Activated naive CD8-positive, alpha-beta T cell treated with anti-CD3 and anti-CD28 coated beads for 36 hours (primary cell): ENCODE measurements around the gene ARL4D. TPM values are rescaled to one million over a fixed set of nuclear protein-coding genes. Genes with fewer than 3 reads are reported as not detected.
A peak's percentile ranks its signal among the peaks of the same experiment; 100 is the strongest.

Experiments used
- DNase-seq: peaks from one replicate; pipeline ENCODE4 v3.0.0; 2021
- H3K27ac Mint-ChIP-seq: one replicate; pipeline ENCODE4 v1.8.0; 2022; ENCODE audit warnings: mild to moderate bottlenecking, moderate library complexity, mixed read lengths
- H3K27me3 Mint-ChIP-seq: one replicate; pipeline ENCODE4 v1.8.0; 2022; ENCODE audit warnings: mild to moderate bottlenecking, mixed read lengths
- H3K36me3 Mint-ChIP-seq: one replicate; pipeline ENCODE4 v1.8.0; 2021; ENCODE audit warnings: mild to moderate bottlenecking, mixed read lengths
- H3K4me1 Mint-ChIP-seq: one replicate; pipeline ENCODE4 v1.8.0; 2021; ENCODE audit warnings: mixed read lengths
- H3K4me3 Mint-ChIP-seq: one replicate; pipeline ENCODE4 v1.8.0; 2022; ENCODE audit warnings: mild to moderate bottlenecking, moderate library complexity, mixed read lengths
- H3K9me3 Mint-ChIP-seq: one replicate; pipeline ENCODE4 v1.8.0; 2022; ENCODE audit warnings: mixed read lengths
- total RNA-seq, 2 experiments: library from RNA; stranded (reverse); gene quantifications; one replicate each; pipeline ENCODE4 v1.2.3, GENCODE V29; 2021

ARL4D gene
- total RNA-seq, 2 experiments from 2014 or later: 2.5 to 3.6 TPM

- no peaks in the 10 kb centered on the region for H3K9me3 Mint-ChIP-seq
- H3K27ac Mint-ChIP-seq: no peak overlapping the region
- H3K27me3 Mint-ChIP-seq: no peaks in the 10 kb centered on the region
- H3K4me3 Mint-ChIP-seq: peak overlapping the region; percentile 86
- H3K36me3 Mint-ChIP-seq: no peaks in the 10 kb centered on the region
- H3K4me1 Mint-ChIP-seq: peaks cover 14% of the 10 kb centered on the region
- DNase-seq: no peak
Observed at GRCh38 chr17:43399839-43400328, 1.1 kb downstream of the ARL4D start.

GRCh38 chr17:43400943-43401717 lies 2.3 kb downstream of the ARL4D start:
- H3K36me3 Mint-ChIP-seq: no peaks in the 10 kb centered on the region
- DNase-seq: no peak
- no peaks in the 10 kb centered on the region for H3K9me3 Mint-ChIP-seq
- peaks cover 14% of the 10 kb centered on the region for H3K4me1 Mint-ChIP-seq
- H3K4me3 Mint-ChIP-seq: no peak overlapping the region
- no peak overlapping the region for H3K27ac Mint-ChIP-seq
- H3K27me3 Mint-ChIP-seq: no peaks in the 10 kb centered on the region

GRCh38 chr17:43402078-43402477 lies 3.3 kb downstream of the ARL4D start:
- no peaks in the 10 kb centered on the region for H3K9me3 Mint-ChIP-seq
- H3K27me3 Mint-ChIP-seq: no peaks in the 10 kb centered on the region
- H3K4me3 Mint-ChIP-seq: no peak overlapping the region
- peaks cover 14% of the 10 kb centered on the region for H3K4me1 Mint-ChIP-seq
- no peaks in the 10 kb centered on the region for H3K36me3 Mint-ChIP-seq
- no peak overlapping the region for H3K27ac Mint-ChIP-seq
- DNase-seq: no peak

GRCh38 chr17:43402567-43402966 lies 3.8 kb downstream of the ARL4D start:
- Mint-ChIP-seq H3K4me1 (peaks cover 14% of the 10 kb centered on the region), H3K4me3 (no peak overlapping the region), H3K27me3 (no peaks in the 10 kb centered on the region), H3K9me3 (no peaks in the 10 kb centered on the region), H3K36me3 (no peaks in the 10 kb centered on the region), H3K27ac (no peak overlapping the region)
- no peak for DNase-seq

- Mint-ChIP-seq H3K27ac (no peak overlapping the region), H3K4me3 (no peak overlapping the region), H3K9me3 (no peaks in the 10 kb centered on the region), H3K27me3 (peaks cover 3% of the 10 kb centered on the region), H3K4me1 (peaks cover 9% of the 10 kb centered on the region), H3K36me3 (no peaks in the 10 kb centered on the region)
- DNase-seq: no peak
Observed at GRCh38 chr17:43403846-43404245, 5.1 kb downstream of the ARL4D start.

GRCh38 chr17:43405861-43406260 lies 7.1 kb downstream of the ARL4D start:
- DNase-seq: no peak
- Mint-ChIP-seq H3K9me3 (no peaks in the 10 kb centered on the region), H3K36me3 (no peaks in the 10 kb centered on the region), H3K4me1 (peaks cover 3% of the 10 kb centered on the region), H3K27me3 (peaks cover 3% of the 10 kb centered on the region), H3K4me3 (no peak overlapping the region), H3K27ac (no peak overlapping the region)

GRCh38 chr17:43406676-43407645 lies 8.2 kb downstream of the ARL4D start:
- Mint-ChIP-seq H3K27ac (no peak overlapping the region), H3K4me1 (no peaks in the 10 kb centered on the region), H3K27me3 (peaks cover 3% of the 10 kb centered on the region), H3K36me3 (no peaks in the 10 kb centered on the region), H3K4me3 (no peak overlapping the region), H3K9me3 (no peaks in the 10 kb centered on the region)
- no peak for DNase-seq

- Mint-ChIP-seq H3K36me3 (no peaks in the 10 kb centered on the region), H3K4me3 (no peak overlapping the region), H3K27ac (no peak overlapping the region), H3K4me1 (no peaks in the 10 kb centered on the region), H3K9me3 (no peaks in the 10 kb centered on the region), H3K27me3 (peaks cover 3% of the 10 kb centered on the region)
- DNase-seq: no peak
Observed at GRCh38 chr17:43409131-43409530, 10.3 kb downstream of the ARL4D start.

GRCh38 chr17:43410557-43411368 lies 12.0 kb downstream of the ARL4D start:
- no peaks in the 10 kb centered on the region for H3K4me1 Mint-ChIP-seq

GRCh38 chr17:43411369-43411677 lies 12.5 kb downstream of the ARL4D start:
- Mint-ChIP-seq H3K9me3 (no peaks in the 10 kb centered on the region), H3K27me3 (peaks cover 3% of the 10 kb centered on the region), H3K27ac (no peak overlapping the region), H3K36me3 (no peaks in the 10 kb centered on the region), H3K4me1 (no peaks in the 10 kb centered on the region), H3K4me3 (no peak overlapping the region)
- no peak for DNase-seq

More at GRCh38 chr17:43410557-43411368, 12.0 kb downstream of the ARL4D start:
- DNase-seq: no peak
- Mint-ChIP-seq H3K36me3 (no peaks in the 10 kb centered on the region), H3K27me3 (peaks cover 3% of the 10 kb centered on the region), H3K4me3 (no peak overlapping the region), H3K27ac (no peak overlapping the region), H3K9me3 (no peaks in the 10 kb centered on the region)

- no peak overlapping the region for H3K4me3 Mint-ChIP-seq
- DNase-seq: no peak
- H3K36me3 Mint-ChIP-seq: no peaks in the 10 kb centered on the region
- no peaks in the 10 kb centered on the region for H3K4me1 Mint-ChIP-seq
- H3K9me3 Mint-ChIP-seq: no peaks in the 10 kb centered on the region
- peaks cover 3% of the 10 kb centered on the region for H3K27me3 Mint-ChIP-seq
- no peak overlapping the region for H3K27ac Mint-ChIP-seq
Observed at GRCh38 chr17:43411749-43412148, 13.0 kb downstream of the ARL4D start.

- Mint-ChIP-seq H3K4me1 (no peaks in the 10 kb centered on the region), H3K27ac (no peak overlapping the region), H3K9me3 (no peaks in the 10 kb centered on the region), H3K4me3 (no peak overlapping the region), H3K27me3 (peaks cover 3% of the 10 kb centered on the region), H3K36me3 (no peaks in the 10 kb centered on the region)
- no peak for DNase-seq
Observed at GRCh38 chr17:43412166-43412565, 13.4 kb downstream of the ARL4D start.

- H3K36me3 Mint-ChIP-seq: no peaks in the 10 kb centered on the region
- no peaks in the 10 kb centered on the region for H3K9me3 Mint-ChIP-seq
- H3K4me3 Mint-ChIP-seq: no peak overlapping the region
- no peaks in the 10 kb centered on the region for H3K4me1 Mint-ChIP-seq
- H3K27ac Mint-ChIP-seq: no peak overlapping the region
- DNase-seq: no peak
- peaks cover 3% of the 10 kb centered on the region for H3K27me3 Mint-ChIP-seq
Observed at GRCh38 chr17:43416998-43417890, 18.5 kb downstream of the ARL4D start.
